HFF-Myc (cell line): ENCODE results near the gene CCDC88B.

Source experiments
- DNase-seq: peaks from one replicate; pipeline ENCODE4 v3.0.0-alpha.2; 2011; ENCODE audit warnings: low read depth; ENCODE audit errors: extremely low read depth
- H3K4me3 ChIP-seq: replicated peaks from 2 replicates; pipeline ENCODE4 v1.5.1; 2011; ENCODE audit warnings: low read depth, mild to moderate bottlenecking, control low read depth, low read length
- CTCF ChIP-seq: IDR thresholded peaks from 2 replicates; pipeline ENCODE4 v1.5.1; 2012; ENCODE audit warnings: mild to moderate bottlenecking, low read depth, low read length, control low read depth; ENCODE audit errors: missing control alignments

CCDC88B gene

GRCh38 chr11:64339754-64340408, at the start of gene CCDC88B:
Gene CCDC88B (plus strand): TSS chr11:64340204. CDS start chr11:64340267, 63 bp downstream.
- TF ChIP-seq CTCF: no peak
- no peak for DNase-seq
- no peak within 1 kb of the TSS for H3K4me3 ChIP-seq

GRCh38 chr11:64290352-64291261, 49.4 kb upstream of the CCDC88B start:
- no peak for DNase-seq
- no peak overlapping the region for H3K4me3 ChIP-seq
- no peak for TF ChIP-seq CTCF

- no peak for DNase-seq
- peak within 1 kb of the TSS; percentile 9; the same call in 1 of the 2 replicates for H3K4me3 ChIP-seq
- TF ChIP-seq CTCF: no peak
Observed at GRCh38 chr11:64291262-64291751, 48.7 kb upstream of the CCDC88B start, which contains the start of gene KCNK4. Gene KCNK4 (plus strand): TSS chr11:64291302. CDS start chr11:64293019, 1,717 bp downstream.

GRCh38 chr11:64291752-64292459, 48.1 kb upstream of the CCDC88B start:
- no peak for DNase-seq
- TF ChIP-seq CTCF: no peak
- peak overlapping the region; percentile 9; the same call in 1 of the 2 replicates for H3K4me3 ChIP-seq

- no peak for TF ChIP-seq CTCF
- no peak for DNase-seq
- peak overlapping the region; percentile 9; the same call in 1 of the 2 replicates for H3K4me3 ChIP-seq
Observed at GRCh38 chr11:64292460-64293254, 47.3 kb upstream of the CCDC88B start.

GRCh38 chr11:64294774-64295173, 45.2 kb upstream of the CCDC88B start:
- H3K4me3 ChIP-seq: no peak overlapping the region
- no peak for DNase-seq
- TF ChIP-seq CTCF: no peak
